Hepatocyte (in vitro differentiated cells): ENCODE data around the gene CHEK1. TPM values are rescaled to one million over a fixed set of nuclear protein-coding genes. Genes with fewer than 3 reads are reported as not detected.

Experiments
- DNase-seq: peaks from one replicate; pipeline ENCODE4 v3.0.0-alpha.2; 2016; ENCODE audit warnings: low spot score
- H2AFZ ChIP-seq: fragments of 200-600 bp; sonication (generic); 2 replicates; pipeline ENCODE4 v1.6.0; 2016; ENCODE audit warnings: antibody characterized with exemption, mild to moderate bottlenecking
- H3K27ac ChIP-seq: fragments of 200-600 bp; sonication (generic); 2 replicates; pipeline ENCODE4 v1.5.1; 2016; ENCODE audit warnings: mild to moderate bottlenecking
- H3K27me3 ChIP-seq: fragments of 200-600 bp; sonication (generic); 2 replicates; pipeline ENCODE4 v1.6.1; 2016
- H3K36me3 ChIP-seq: fragments of 200-600 bp; sonication (generic); replicated peaks from 2 replicates; pipeline ENCODE4 v1.5.1; 2016; ENCODE audit warnings: low read depth; ENCODE audit not compliant: insufficient read depth
- H3K4me1 ChIP-seq: fragments of 200-600 bp; sonication (generic); 2 replicates; pipeline ENCODE4 v1.5.1; 2016; ENCODE audit warnings: mild to moderate bottlenecking, moderate library complexity; ENCODE audit not compliant: insufficient read depth
- H3K4me2 ChIP-seq: fragments of 200-600 bp; sonication (generic); 2 replicates; pipeline ENCODE4 v1.6.0; 2016
- H3K4me3 ChIP-seq: fragments of 200-600 bp; sonication (generic); 2 replicates; pipeline ENCODE4 v1.5.1; 2016; ENCODE audit warnings: mild to moderate bottlenecking
- H3K79me2 ChIP-seq: fragments of 200-600 bp; sonication (generic); 2 replicates; pipeline ENCODE4 v1.6.0; 2017; ENCODE audit warnings: mild to moderate bottlenecking
- H3K9me2 ChIP-seq: fragments of 200-600 bp; sonication (generic); replicated peaks from 2 replicates; pipeline ENCODE4 v1.6.0; 2017; ENCODE audit warnings: mild to moderate bottlenecking; ENCODE audit not compliant: insufficient read depth
- H3K9me3 ChIP-seq: fragments of 200-600 bp; sonication (generic); 2 replicates; pipeline ENCODE4 v1.5.1; 2016; ENCODE audit warnings: low read depth, mild to moderate bottlenecking
- H4K20me1 ChIP-seq: fragments of 200-600 bp; sonication (generic); 2 replicates; pipeline ENCODE4 v1.6.0; 2016; ENCODE audit warnings: mild to moderate bottlenecking; ENCODE audit not compliant: insufficient read depth, poor library complexity, severe bottlenecking
- CTCF ChIP-seq: fragments of 200-600 bp; sonication (generic); IDR thresholded peaks from 2 replicates; pipeline ENCODE4 v1.5.1; 2016; ENCODE audit warnings: antibody characterized with exemption, mild to moderate bottlenecking; ENCODE audit not compliant: poor library complexity
- EZH2 ChIP-seq: fragments of 200-600 bp; sonication (generic); IDR thresholded peaks from 2 replicates; pipeline ENCODE4 v1.6.1; 2016; ENCODE audit warnings: antibody characterized with exemption, mild to moderate bottlenecking, borderline replicate concordance
- EZH2phosphoT487 ChIP-seq: fragments of 200-600 bp; sonication (generic); IDR thresholded peaks from one replicate; pipeline ENCODE4 v1.6.1; 2018; ENCODE audit warnings: antibody characterized with exemption, mild to moderate bottlenecking, low read depth, moderate library complexity; ENCODE audit not compliant: unreplicated experiment, severe bottlenecking
- WGBS: methylation state at CpG from one replicate; pipeline ENCODE4 v1.1.6; 2016; ENCODE audit warnings: low lambda C conversion rate; ENCODE audit errors: missing lambda C conversion rate; 5-methylcytosine and 5-hydroxymethylcytosine counted together
- polyA plus RNA-seq: library from polyadenylated mRNA; unstranded; fragments of >200 nt; fragmentation: Nextera tagmentation; extraction: Ambion mirVana; gene quantifications from 2 replicates; pipeline ENCODE4 v1.2.1, GENCODE V29; 2016
- total RNA-seq: library from RNA; depleted of rRNA; stranded (reverse); fragments of >200 nt; gene quantifications from 2 replicates; pipeline ENCODE4 v1.2.3, GENCODE V29; 2014

Gene CHEK1
- total and polyA plus RNA-seq, 2 experiments from 2014 or later = 8.8 to 16.3 TPM

GRCh38 chr11:125692887-125693286 lies 67.9 kb downstream of the CHEK1 start:
- Histone ChIP-seq H3K79me2 (no peaks in the 10 kb centered on the region), H3K9me3 (no peaks in the 10 kb centered on the region), H3K4me3 (no peak overlapping the region), H2AFZ (no peak overlapping the region), H3K4me2 (no peak overlapping the region), H3K9me2 (no peaks in the 10 kb centered on the region), H3K27me3 (no peaks in the 10 kb centered on the region), H3K27ac (no peak overlapping the region), H3K36me3 (no peaks in the 10 kb centered on the region), H3K4me1 (no peaks in the 10 kb centered on the region), H4K20me1 (no peaks in the 10 kb centered on the region)
- no peak for TF ChIP-seq CTCF
- no peak for TF ChIP-seq EZH2phosphoT487
- TF ChIP-seq EZH2 = no peak
- no peak for DNase-seq
- 84% methylated on average over 5 of the region's 5 CpGs for WGBS

- Histone ChIP-seq H3K9me2 (no peaks in the 10 kb centered on the region), H3K36me3 (no peaks in the 10 kb centered on the region), H3K4me1 (no peaks in the 10 kb centered on the region), H3K79me2 (no peaks in the 10 kb centered on the region), H3K9me3 (no peaks in the 10 kb centered on the region), H2AFZ (no peak overlapping the region), H4K20me1 (no peaks in the 10 kb centered on the region), H3K27me3 (no peaks in the 10 kb centered on the region), H3K4me3 (no peak overlapping the region), H3K4me2 (no peak overlapping the region), H3K27ac (no peak overlapping the region)
- WGBS = 84% methylated on average over 2 of the region's 2 CpGs
- TF ChIP-seq CTCF (no peak), EZH2phosphoT487 (no peak), EZH2 (no peak)
- DNase-seq = no peak
Measured at GRCh38 chr11:125694951-125695350, 70.0 kb downstream of the CHEK1 start.

GRCh38 chr11:125701018-125701610 lies 76.2 kb downstream of the CHEK1 start:
- H3K9me2 ChIP-seq = no peaks in the 10 kb centered on the region
- 92% methylated on average over 6 of the region's 6 CpGs for WGBS
- no peak overlapping the region for H3K27ac ChIP-seq
- no peaks in the 10 kb centered on the region for H4K20me1 ChIP-seq
- TF ChIP-seq EZH2phosphoT487 (no peak), EZH2 (no peak), CTCF (no peak)
- H3K79me2 ChIP-seq = no peaks in the 10 kb centered on the region
- no peak for DNase-seq
- H3K36me3 ChIP-seq = no peaks in the 10 kb centered on the region
- no peaks in the 10 kb centered on the region for H3K4me1 ChIP-seq
- H3K9me3 ChIP-seq = no peaks in the 10 kb centered on the region
- H3K27me3 ChIP-seq = no peaks in the 10 kb centered on the region
- no peak overlapping the region for H3K4me2 ChIP-seq
- no peak overlapping the region for H2AFZ ChIP-seq
- H3K4me3 ChIP-seq = no peak overlapping the region
